ENCODE data around the gene COL28A1.

DNA sequence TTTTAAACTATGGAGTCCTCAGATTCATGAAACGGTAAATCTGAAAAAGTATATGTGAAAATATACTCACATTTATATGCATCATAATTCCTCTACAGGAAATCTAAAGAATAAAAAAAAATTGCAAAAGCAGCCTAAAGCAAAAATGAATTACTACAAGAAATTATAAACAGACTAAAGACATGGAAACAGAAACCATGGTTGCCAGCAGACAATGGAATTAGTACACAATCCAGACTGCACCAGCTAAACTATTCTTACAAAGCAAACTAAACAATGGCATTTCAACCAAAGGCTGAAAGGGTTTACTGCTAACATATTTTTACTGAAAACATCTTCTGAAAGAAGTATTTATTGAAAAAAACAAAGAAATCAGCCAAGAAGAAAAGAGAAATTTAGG lies 51.6 kb downstream of the COL28A1 start:
- TF ChIP-seq EZH2 (IDR thresholded peaks at IDR 0.05; ENCODE audit: low read depth) (no peak), CTCF (conservative IDR thresholded peaks at IDR 0.05) (no peak)
